GM18907 (cell line): ENCODE results near the gene LTK.

Source experiments
- ATAC-seq: cut with Tn5 transposase; IDR thresholded peaks from one replicate; pipeline ENCODE4 v1.9.1; 2021; ENCODE audit warnings: mild to moderate bottlenecking, moderate library complexity; ENCODE audit not compliant: unreplicated experiment

LTK gene

DNA sequence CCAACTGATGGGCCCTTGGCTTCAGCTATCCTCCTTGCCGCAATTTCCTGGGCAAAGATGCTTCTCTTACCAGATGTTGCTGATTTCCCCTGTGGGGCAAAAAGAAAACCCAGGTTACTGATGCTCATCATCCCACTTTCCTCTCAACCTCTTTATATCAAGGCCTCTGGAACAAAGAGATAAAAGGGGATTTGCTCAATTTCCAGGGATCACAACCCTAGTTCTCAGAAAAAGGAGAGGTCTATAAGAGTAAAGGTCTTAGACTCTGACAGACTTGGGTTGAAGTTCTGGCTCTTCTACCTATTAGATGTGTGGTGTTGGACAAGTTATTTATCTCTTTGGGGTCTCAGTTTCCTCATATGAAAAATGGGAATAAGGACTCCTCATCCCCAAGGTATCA, 21.9 kb upstream of the LTK start:
- no peak for ATAC-seq

DNA sequence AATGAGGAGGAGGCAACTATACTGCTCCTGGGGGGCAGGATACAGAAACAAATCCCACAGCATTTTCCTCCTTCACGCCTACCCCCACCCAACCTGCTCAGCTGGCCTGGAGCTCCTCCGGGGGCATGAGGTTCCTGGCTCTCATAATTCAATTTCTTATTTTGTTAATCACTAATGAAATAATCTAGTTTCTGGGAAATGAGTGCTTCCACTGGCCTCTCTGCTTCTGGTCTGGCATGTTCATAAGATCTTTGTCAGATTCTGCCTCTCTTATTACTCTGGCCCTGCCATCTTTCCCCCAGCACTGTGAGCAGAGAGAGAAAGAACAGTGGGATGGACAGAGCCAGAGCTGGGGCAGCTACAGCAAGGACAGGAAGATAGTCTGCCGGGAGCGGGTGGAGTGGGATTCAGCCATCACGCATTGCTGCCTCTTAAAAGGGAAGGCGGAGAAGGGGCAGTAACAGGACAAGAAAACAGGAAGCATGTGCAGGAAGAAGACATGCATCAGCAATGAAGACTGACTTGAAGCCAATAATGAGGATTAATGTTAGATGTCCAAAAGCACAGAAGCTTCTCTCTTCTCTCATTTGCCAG, 16.8 kb upstream of the LTK start:
- ATAC-seq, result no peak

DNA sequence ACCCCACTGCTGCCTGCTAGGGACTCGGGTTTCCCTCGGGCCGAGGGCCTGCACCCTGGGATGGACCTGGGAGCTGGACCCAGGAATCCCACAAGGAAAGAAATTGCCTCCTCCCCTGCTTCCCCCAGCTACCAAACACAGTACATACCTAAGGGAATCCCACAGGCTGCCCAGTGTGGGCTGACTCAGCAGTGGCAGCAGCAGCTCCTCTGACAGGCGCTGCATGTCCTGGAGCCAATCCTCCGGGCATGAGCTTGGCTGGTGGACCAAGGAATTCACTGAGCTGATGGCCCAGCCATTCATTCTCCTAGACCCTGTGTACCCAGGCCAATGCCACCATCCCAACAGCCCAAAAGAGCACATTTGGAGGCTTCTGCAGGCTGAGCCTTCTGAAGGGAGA, 9.5 kb upstream of the LTK start:
- ATAC-seq, result no peak

DNA sequence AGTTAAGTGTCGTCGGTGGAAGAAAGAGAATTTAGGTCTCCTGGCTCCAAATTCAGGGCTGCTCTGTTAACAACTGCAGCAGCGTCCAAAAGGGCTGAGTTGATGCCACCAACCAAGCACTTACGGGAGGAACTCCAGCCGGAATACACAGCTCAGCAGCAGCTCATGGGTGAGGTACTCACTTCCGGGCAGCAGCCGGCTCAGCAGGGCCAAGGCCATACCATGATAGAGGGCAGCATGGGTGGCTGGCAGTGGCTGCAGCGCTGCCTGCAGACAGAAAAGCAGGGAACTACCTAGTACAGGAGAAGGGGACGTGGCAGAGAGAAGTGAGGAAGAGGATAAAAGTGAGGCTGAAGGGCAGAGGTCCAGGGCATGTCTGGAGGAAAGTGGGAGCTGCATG, 8.0 kb upstream of the LTK start:
- ATAC-seq, result no peak

DNA sequence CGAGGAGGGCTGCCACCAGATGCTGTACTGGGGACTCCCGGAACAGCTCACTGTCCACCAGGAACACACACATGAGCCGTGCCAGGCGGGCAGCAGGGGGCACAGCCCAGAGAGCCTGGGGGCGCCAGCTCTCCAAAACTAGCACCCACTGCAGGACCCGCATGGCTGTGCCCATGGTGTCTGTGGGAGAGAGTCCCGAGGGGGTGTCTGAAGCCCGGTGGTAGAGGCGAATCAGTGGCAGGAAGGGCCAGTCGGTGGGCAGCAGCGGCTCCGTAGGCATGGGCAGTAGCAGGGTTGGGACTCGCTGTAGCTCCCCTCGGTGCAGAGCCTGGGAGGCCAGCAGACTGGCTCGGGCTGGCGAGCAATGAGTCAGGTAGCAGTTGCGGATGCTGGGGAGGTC, 7.0 kb upstream of the LTK start:
- no peak for ATAC-seq

DNA sequence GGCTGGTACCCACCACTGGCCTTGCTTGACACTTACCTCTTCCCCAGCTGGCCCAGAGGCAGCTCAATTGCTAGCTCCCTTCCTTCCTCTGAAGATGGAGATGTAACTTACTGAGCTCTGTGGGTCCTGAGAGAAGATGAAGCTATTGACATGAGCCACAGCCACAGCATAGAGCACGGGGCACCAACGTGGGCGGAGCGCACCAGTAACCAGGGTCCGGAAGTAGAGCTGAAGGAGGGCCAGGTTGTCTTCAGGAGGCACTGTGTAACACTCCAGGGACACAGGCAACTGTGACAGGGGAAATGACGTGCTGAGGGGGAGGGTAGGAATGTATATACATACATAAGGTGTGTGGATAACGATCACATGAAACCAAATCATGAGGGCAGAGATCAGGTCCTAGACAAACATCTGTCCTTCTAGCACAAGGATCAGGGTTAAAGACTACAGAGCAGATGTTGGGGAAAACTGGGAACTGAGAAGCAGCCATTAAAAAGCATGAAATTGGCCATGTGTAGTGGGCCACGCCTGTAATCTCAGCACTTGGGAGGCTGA, 4.3 kb upstream of the LTK start:
- no peak for ATAC-seq

DNA sequence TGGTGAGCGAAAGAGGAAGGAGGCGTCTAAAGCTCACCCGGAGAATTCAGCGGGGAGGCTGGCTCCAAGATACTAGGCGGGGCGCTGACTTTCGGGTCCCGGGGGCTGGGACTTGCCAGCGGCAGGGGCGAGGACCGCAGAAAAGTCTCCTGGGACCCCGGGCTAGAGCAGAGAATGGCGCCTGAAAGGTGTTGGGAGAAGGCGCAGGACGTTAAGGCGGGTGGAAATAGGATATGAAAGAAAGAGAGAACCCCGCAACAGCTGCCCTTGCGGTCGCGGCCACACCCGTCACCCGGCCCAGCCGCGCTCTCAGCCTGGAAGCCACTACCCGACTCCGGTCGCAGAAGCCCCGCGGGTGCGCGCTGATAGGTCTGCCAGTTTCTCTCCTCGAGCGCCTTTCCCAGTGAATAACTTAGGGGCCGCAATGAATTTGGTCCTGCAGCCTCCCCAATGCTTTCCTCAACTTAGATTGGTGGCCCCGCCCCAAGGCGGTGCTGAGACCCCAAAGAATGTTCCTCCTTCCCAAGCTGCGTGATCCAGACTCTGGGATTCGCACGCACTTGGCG, 604 bp downstream of the LTK start:
- ATAC-seq, result no peak

DNA sequence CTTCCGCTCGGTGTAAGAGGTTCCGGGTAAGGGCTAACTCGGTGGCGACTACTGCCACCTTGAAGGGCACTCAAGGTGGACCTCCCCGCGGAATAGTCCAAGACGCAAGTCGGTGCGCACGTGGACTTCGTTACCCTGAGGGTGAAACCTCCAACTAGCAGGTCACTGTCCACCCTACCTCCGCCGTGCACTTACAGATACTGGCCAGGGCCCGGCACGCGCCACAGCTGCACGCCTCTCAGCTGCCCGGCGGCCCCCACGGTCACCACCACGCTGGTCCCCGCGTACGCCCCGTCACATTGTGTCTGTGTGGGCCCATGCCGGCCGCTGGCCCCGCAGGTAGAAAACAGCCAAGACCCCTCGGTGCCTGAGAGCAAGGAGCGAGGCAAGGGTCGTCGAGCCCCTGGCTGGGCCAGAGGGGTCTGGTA, 1.1 kb downstream of the LTK start:
- ATAC-seq, result no peak

DNA sequence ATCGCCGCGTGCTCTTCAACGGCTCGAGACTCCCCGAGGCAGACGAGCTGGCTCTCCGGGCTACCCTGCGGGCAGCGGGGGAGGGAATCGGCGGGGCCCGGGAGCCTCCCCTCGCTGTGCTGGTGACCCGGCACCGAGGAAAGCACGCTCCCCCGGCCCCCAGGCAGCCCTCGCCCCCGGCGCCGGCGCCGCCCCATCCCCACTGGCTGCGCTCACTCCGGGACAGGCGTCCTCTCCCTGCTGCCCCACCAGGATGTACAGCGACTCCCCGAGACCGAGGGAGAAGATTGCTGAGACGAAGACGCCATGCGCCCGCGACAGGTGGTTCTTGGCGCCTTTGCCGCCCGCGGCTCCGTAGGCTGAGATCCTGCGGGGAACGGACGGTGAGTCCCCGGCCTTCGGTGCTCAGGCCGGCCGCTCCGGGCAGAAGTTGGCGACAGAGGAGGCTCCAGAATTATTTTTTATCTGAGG, 1.7 kb downstream of the LTK start:
- ATAC-seq, result no peak

DNA sequence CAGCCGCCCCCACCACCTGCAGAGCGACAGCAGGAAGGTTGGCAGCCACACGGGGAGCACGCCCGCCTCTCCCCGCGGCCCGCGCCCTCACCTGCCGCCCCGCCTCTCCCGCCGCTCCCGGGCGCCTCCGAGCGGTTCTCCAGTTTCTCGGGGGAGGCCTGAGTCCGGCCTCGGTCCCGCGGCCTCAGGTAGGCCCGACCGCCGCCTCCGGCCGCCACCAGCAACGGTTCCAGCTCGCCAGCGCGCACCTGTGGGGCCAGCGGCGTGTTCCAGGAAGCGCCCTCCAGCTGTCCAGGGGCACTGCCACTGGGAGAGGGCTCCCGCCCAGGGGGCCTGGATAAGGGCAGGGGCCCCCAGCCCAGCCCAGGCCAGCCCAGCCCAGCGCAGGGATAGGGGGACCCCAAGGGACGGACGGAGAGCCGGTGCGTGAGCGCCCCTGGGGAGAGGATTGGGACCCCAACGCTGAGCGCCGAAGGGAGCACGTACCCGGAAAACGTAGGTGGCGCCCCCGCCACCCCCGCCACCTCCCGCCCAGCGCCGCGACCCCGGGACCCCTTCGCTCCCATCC, 2.2 kb downstream of the LTK start:
- ATAC-seq, result no peak

DNA sequence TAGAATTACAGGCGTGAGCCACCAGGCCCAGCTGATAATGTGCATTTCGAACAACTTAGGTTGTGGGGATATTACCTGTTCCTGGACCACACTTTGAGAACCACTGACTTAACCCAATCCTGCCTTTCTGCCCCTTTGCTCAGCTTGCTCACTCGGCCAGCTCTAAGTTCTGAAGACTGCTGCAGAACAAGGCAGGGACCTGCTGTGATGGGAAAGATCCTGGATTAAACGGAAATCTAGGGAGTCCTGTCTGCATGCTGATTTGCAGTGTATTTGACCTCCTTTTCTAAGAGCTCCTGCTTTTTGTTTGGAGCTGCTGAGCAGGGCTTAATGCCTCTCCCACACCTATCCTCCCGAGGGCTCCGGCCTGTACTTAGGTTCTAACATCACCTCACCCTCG, 2.9 kb downstream of the LTK start:
- ATAC-seq, result no peak

DNA sequence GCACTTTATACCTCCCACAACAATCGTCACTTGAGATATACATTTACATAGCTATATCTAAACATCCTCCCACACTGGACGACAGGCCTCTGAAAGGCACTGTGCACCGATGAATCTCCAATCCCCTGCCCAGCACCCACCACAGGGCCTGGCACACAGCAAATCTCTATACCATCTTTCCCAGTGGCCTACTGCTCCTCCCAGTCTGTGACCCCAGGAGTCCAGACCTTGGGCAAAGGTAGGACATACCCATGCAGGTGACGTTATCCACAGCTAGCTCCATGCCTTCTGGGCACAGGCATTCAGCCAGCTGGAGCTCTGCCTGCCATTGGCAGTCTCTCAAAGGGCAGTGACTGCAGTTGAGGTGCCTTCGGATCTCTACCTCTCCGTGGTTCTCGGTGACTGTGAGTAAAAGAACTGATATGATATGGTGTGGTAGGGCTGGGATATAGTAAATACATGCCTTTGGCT, 5.8 kb downstream of the LTK start:
- no peak for ATAC-seq

DNA sequence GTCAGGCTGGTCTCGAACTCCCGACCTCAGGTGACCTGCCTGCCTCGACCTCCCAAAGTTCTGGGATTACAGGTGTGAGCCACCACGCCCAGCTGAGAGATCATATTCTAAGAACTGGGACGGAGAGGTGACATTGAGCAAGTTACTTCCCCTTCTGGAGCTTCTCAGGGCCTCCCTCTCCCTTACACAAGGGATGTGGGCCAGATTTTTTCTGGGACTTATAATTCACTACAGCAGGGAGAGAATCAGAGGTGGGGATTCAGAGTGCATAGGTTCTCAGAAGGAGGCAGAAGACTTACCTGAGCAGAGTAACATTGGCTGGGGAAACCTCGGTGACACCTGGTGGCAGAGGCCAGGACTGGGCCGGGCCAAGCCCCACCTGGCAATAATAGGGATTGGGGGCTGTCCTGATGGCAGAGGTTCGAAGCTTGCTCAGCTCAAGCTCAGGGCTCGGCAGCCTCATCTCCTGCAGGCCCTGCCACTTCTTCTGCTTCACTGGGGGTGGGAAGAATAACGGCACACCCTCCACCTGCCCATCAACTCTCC, 6.8 kb downstream of the LTK start:
- ATAC-seq, result no peak

DNA sequence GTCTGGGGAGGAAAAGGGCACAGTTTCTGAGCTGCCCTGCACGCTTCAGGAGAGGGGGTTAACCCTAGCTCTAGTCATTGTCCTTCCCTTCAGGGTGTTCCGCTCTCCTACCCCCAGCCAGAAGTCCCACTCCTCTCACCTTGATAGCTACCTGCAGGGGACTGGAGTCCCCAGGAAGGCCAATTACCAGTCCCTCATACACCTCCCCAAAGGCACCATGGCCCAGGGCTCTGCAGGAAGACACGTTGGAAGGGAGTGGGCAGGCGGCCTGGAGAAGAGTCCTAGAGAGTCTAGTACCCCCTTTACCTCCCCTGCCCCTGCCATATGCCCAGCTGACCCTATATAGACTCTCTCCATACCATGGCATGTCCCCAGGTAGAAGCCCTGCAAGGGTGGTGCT, 7.9 kb downstream of the LTK start:
- ATAC-seq, result no peak

DNA sequence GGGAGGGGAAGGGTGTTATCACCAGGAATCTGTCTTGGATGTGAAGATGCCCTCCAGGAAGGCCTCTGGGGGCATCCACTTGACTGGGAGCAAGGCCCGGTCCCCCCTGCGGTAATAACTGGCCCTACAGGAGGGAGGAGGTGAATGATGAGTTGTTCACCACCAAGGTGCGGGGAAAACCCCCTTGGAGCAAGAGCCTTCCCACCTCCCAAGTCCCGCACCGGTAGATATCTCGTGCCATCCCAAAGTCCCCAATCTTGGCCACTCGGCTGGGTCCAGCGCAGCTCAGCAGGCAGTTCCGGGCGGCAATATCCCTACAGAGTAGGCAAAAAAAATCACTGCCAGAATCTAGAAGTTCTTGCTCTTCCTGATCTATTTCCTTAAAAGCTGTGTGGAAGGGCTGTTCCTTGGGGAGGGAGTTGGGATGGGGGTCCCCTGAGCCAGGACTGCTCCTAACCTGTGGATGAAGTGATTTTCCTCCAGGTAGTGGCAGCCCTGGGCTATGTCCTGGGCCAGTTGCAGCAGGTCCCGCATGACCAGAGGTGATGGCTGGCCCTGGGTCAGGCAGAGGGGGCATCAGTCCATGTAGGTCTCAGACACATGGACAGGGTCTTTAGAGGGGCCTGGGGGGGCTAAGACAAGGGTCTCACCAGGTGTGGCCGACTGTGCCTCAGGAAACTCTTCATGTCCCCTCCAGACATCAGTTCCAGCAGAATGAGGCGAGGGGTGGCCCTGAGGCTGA, 8.7 kb downstream of the LTK start:
- ATAC-seq, result no peak

DNA sequence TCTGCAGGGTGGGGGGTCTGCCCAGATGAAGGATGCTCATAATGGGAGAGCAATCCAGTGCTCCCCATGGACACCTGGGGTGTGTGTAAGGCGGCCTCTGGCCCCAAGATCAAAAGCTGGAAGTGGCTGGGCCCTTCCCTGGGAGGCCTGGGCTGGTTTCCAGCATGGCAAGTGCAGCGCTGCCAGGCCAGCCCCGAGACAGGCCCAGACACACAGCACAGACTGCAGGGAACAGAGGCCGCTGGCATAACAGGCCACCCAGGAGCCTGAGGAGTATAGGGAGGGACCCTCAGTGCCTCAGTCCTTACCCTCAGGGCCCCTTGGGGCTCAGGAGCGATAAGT, 10.0 kb downstream of the LTK start:
- ATAC-seq, result no peak

DNA sequence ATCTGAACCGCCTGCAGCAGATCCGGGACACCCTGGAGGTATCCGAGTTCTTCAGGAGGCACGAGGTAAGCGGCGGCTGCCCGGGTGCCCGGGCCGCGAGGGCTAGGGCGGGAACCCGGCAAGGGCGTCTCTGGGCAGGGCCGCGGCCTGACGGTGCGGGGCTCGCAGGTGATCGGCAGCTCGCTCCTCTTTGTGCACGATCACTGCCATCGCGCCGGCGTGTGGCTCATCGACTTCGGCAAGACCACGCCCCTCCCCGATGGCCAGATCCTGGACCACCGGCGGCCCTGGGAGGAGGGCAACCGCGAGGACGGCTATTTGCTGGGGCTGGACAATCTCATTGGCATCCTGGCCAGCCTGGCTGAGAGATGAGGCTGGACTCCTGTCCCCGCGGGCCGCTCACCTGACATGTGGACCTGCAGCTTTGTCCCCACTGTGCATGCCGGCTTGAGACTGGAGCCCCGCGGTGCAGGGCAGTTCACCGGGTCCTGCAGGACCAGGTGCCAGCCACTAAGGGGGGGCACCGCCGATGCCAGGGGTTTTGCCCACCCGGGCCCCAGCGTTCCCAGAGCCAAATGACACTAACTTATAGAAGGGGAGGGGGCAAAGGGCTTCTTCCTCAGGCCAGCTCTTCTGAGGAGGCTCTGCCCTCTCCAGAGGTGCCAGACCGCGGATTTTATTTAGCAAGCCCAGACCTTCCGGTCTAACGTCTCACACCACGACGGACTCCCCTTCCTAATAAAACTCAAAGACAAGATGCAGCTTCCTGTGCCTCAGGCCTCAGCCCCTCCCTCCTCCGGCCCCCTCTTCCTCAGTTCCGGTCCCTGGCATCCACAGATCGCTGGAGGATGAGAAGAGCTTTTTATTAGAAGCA, 10.6 kb downstream of the LTK start:
- ATAC-seq, result no peak

DNA sequence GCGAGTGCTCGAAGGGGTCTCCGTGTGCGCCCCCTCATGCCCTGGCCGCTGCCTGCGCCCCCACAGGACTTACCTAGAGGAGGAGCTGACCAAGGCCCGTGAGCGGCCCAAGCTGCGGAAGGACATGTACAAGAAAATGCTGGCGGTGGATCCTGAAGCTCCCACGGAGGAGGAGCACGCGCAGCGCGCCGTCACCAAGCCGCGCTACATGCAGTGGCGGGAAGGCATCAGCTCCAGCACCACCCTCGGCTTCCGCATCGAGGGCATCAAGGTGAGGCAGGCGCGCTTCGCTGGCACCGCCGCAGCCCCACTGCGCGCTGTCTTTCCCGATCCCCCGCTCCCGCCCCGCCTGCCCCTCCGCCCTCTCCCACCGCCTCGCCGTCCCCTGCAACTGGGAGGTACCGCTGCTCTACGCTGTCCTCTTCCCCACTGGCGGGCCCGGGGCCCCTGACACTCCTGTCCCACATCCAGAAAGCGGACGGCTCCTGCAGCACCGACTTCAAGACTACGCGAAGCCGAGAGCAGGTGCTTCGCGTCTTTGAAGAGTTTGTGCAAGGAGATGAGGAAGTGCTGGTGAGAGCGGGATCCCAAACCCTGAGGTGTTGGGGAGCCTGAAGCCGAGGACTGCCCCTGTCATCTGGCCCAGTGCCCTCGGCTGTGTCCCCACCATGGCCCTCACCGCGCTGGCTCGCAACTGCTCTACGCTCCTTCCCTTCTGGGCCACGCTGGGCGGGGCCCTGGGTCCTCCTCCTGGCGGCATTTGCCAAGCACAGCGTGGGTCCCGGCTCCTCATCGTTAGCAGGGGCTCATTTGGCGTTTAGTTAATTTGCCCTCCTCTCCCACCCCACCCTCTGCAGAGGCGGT, 11.5 kb downstream of the LTK start:
- peak; percentile 19 for ATAC-seq

DNA sequence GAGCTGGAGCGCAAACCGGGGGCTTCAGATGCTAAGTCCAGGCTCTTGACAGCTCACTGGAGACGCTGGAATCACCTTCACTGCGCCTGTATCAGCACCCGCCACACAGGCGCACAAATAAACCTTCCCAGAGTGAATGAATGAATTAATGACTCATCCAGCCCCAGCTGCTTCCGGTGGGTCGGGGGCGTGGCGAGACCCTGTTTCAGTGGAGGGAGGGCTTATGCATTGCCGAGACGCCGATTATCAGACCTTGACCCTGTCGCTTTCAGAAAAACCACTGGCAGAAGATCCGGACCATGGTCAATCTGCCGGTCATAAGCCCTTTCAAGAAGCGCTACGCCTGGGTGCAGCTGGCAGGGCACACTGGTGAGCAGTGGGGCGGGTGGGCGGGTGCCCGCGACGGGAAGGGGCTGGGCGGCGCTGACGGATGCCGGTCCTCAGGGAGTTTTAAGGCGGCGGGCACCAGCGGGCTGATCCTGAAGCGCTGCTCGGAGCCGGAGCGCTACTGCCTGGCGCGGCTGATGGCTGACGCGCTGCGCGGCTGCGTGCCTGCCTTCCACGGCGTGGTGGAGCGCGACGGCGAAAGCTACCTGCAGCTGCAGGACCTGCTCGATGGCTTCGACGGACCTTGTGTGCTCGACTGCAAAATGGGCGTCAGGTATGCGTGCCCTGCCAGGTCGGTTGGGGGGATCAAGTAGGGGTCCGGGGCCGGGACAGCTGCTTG, 12.3 kb downstream of the LTK start:
- ATAC-seq, result peak; percentile 40
